Stomach (tissue), 4 donors: Measurements from ENCODE around the gene RELN.

Source experiments
- EP300 ChIP-seq: sonication (generic); formaldehyde crosslinking; IDR thresholded peaks from one replicate; pipeline ENCODE4 v1.6.1; 2017; ENCODE audit warnings: antibody characterized with exemption
- POLR2A ChIP-seq, 4 donors: fragments of 450-650 bp; IDR thresholded peaks; one replicate each; pipeline ENCODE4 v1.6.1; 2016; ENCODE audit warnings: antibody characterized with exemption in 4 of 4, control low read depth in 2 of 4, mild to moderate bottlenecking in 1 of 4, moderate library complexity in 1 of 4
- POLR2AphosphoS5 ChIP-seq, 3 donors: sonication (generic); formaldehyde crosslinking; IDR thresholded peaks; one replicate each; pipeline ENCODE4 v1.6.1; 2016; ENCODE audit warnings: antibody characterized with exemption in 3 of 3
- TF ChIP-seq, protein P1 (sequence below), 7 experiments: fragments of 450-650 bp in 4 of 7; fragments of 200-600 bp in 3 of 7; sonication (generic) in 3 of 7; IDR thresholded peaks; one replicate each; pipeline ENCODE4 v1.5.1; 2016 to 2019; ENCODE audit warnings: antibody characterized with exemption in 7 of 7, control low read depth in 2 of 7, mild to moderate bottlenecking in 1 of 7

- TF ChIP-seq, protein P1, sequence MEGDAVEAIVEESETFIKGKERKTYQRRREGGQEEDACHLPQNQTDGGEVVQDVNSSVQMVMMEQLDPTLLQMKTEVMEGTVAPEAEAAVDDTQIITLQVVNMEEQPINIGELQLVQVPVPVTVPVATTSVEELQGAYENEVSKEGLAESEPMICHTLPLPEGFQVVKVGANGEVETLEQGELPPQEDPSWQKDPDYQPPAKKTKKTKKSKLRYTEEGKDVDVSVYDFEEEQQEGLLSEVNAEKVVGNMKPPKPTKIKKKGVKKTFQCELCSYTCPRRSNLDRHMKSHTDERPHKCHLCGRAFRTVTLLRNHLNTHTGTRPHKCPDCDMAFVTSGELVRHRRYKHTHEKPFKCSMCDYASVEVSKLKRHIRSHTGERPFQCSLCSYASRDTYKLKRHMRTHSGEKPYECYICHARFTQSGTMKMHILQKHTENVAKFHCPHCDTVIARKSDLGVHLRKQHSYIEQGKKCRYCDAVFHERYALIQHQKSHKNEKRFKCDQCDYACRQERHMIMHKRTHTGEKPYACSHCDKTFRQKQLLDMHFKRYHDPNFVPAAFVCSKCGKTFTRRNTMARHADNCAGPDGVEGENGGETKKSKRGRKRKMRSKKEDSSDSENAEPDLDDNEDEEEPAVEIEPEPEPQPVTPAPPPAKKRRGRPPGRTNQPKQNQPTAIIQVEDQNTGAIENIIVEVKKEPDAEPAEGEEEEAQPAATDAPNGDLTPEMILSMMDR (IDR thresholded peaks at IDR 0.05), result no peak
- TF ChIP-seq POLR2AphosphoS5 (IDR thresholded peaks at IDR 0.05), result no peak
- TF ChIP-seq POLR2A (IDR thresholded peaks at IDR 0.05), result no peak
- no peak for TF ChIP-seq EP300
Measured at GRCh38 chr7:103766660-103767059, 222.8 kb downstream of the RELN start.
